ENCODE measurements around the gene SERPINA5. TPM values are rescaled to one million over a fixed set of nuclear protein-coding genes. Genes with fewer than 3 reads are reported as not detected.

SERPINA5 gene
- total and polyA plus RNA-seq, 2 of the 13 experiments (the other 11 are each of a cell fraction or from before 2014, with no cell fraction given) = 449 to 498 TPM

GRCh38 chr14:94598816-94599655 is 17.8 kb downstream of the SERPINA5 start (continued):
- TF ChIP-seq ZSCAN21 (CRISPR knock-in tag; IDR thresholded peaks at IDR 0.05; ENCODE audit: borderline replicate concordance) = peak; percentile 60; the same call in 1 of the 2 replicates
- TF ChIP-seq PLSCR1 (CRISPR knock-in tag; IDR thresholded peaks at IDR 0.05; ENCODE audit: borderline replicate concordance) = no peak
- TF ChIP-seq LCORL (IDR thresholded peaks at IDR 0.05) = peak; percentile 56
- peak; percentile 87 for TF ChIP-seq LCORL (CRISPR knock-in tag; IDR thresholded peaks at IDR 0.05)
- peak; percentile 98 for TF ChIP-seq SMAD3 (CRISPR knock-in tag; IDR thresholded peaks at IDR 0.05)
- 0 out of 2 replicates have a peak, but pooled peaks have one; percentile 65 for TF ChIP-seq ZFP37 (CRISPR knock-in tag; IDR thresholded peaks at IDR 0.05; ENCODE audit: borderline replicate concordance)
- no peak for TF ChIP-seq POLR2AphosphoS2 (IDR thresholded peaks at IDR 0.05; ENCODE audit: low read depth, low read length)
- no peak for TF ChIP-seq ZNF782 (CRISPR knock-in tag; IDR thresholded peaks at IDR 0.05; ENCODE audit: borderline replicate concordance)
- no peak for TF ChIP-seq MATR3 (CRISPR knock-in tag; IDR thresholded peaks at IDR 0.05)
- no peak for TF ChIP-seq IRF1 (CRISPR knock-in tag; IDR thresholded peaks at IDR 0.05; ENCODE audit: low read depth)
- 0 out of 2 replicates have a peak, but pooled peaks have one; percentile 78 for TF ChIP-seq ZMYM2 (CRISPR knock-in tag; IDR thresholded peaks at IDR 0.05)
- TF ChIP-seq ZNF615 (CRISPR knock-in tag; IDR thresholded peaks at IDR 0.05; ENCODE audit: borderline replicate concordance) = no peak
- peak; percentile 96 for TF ChIP-seq TBX2 (CRISPR knock-in tag; IDR thresholded peaks at IDR 0.05; ENCODE audit: borderline replicate concordance)
- TF ChIP-seq ZNF576 (CRISPR knock-in tag; IDR thresholded peaks at IDR 0.05) = 0 out of 2 replicates have a peak, but pooled peaks have one; percentile 65
- peak; percentile 47; the same call in 1 of the 2 replicates for TF ChIP-seq ZNF263 (CRISPR knock-in tag; IDR thresholded peaks at IDR 0.05)
- TF ChIP-seq PBX2 (CRISPR knock-in tag; IDR thresholded peaks at IDR 0.05) = peak; percentile 44; the same call in 1 of the 2 replicates
- no peak for TF ChIP-seq PCBP2 (optimal IDR thresholded peaks at IDR 0.05; ENCODE audit: low read depth, low read length, poor library complexity, severe bottlenecking)
- peak; percentile 98 for TF ChIP-seq NR2F6 (IDR thresholded peaks at IDR 0.05)
- peak; percentile 96 for TF ChIP-seq NR2F6 (CRISPR knock-in tag; IDR thresholded peaks at IDR 0.05)
- peak; percentile 87; the same call in 1 of the 2 replicates for TF ChIP-seq MTF1 (CRISPR knock-in tag; IDR thresholded peaks at IDR 0.05)
- peak; percentile 69 for TF ChIP-seq UBTF (CRISPR knock-in tag; IDR thresholded peaks at IDR 0.05)
- TF ChIP-seq BCLAF1 (IDR thresholded peaks at IDR 0.05) = no peak
